H1 (cell line): ENCODE measurements around the gene CCT4.

ENCODE experiments used
- ATF3 ChIP-seq: IDR thresholded peaks from 2 replicates; pipeline ENCODE4 v1.6.1; 2011; ENCODE audit warnings: low read depth, mild to moderate bottlenecking, low read length; ENCODE audit not compliant: insufficient read depth
- E2F6 ChIP-seq: IDR thresholded peaks from 2 replicates; pipeline ENCODE4 v1.6.1; 2012; ENCODE audit warnings: inconsistent platforms
- JUN ChIP-seq: IDR thresholded peaks from 2 replicates; pipeline ENCODE4 v1.6.1; 2011; ENCODE audit warnings: low read depth, mild to moderate bottlenecking, improper control_type of control experiment, low read length
- KDM5A ChIP-seq: fragments of 200-600 bp; IDR thresholded peaks from 2 replicates; pipeline ENCODE4 v1.7.1; 2012; ENCODE audit warnings: mild to moderate bottlenecking, low read length, inconsistent platforms, mixed read lengths
- POLR2A ChIP-seq, 2 experiments: IDR thresholded peaks; 1 replicate in 1 of 2; 2 replicates in 1 of 2; pipeline ENCODE4 v1.6.1; 2011; ENCODE audit warnings: low read depth in 2 of 2, low read length in 2 of 2, mild to moderate bottlenecking in 2 of 2; ENCODE audit errors: control extremely low read depth in 1 of 2
- POLR2AphosphoS5 ChIP-seq: IDR thresholded peaks from 2 replicates; pipeline ENCODE4 v1.6.1; 2011; ENCODE audit warnings: low read depth, low read length
- RFX5 ChIP-seq: IDR thresholded peaks from 2 replicates; pipeline ENCODE4 v1.6.1; 2011; ENCODE audit warnings: low read depth, low read length, improper control_type of control experiment, borderline replicate concordance
- SAP30 ChIP-seq: fragments of 300-600 bp; sonication (generic); IDR thresholded peaks from 2 replicates; pipeline ENCODE4 v1.7.1; 2012; ENCODE audit warnings: low read length, moderate library complexity, mild to moderate bottlenecking, inconsistent platforms; ENCODE audit not compliant: insufficient read depth, insufficient replicate concordance
- SP1 ChIP-seq: IDR thresholded peaks from 2 replicates; pipeline ENCODE4 v1.6.1; 2011; ENCODE audit warnings: low read depth, low read length
- SRF ChIP-seq: IDR thresholded peaks from 2 replicates; pipeline ENCODE4 v1.6.1; 2011; ENCODE audit warnings: mild to moderate bottlenecking, low read depth, low read length, moderate library complexity
- SUZ12 ChIP-seq: fragments of 200-600 bp; sonication (generic); IDR thresholded peaks from 2 replicates; pipeline ENCODE4 v1.6.1; 2012; ENCODE audit warnings: mild to moderate bottlenecking, inconsistent platforms, low read length, moderate library complexity, mixed read lengths
- TAF7 ChIP-seq: optimal IDR thresholded peaks from 2 replicates; pipeline ENCODE3; 2011; ENCODE audit warnings: low read depth, mild to moderate bottlenecking, inconsistent platforms, low read length, moderate library complexity, borderline replicate concordance
- TF ChIP-seq, protein P1 (sequence below), 3 experiments: IDR thresholded peaks; 1 replicate in 2 of 3; 2 replicates in 1 of 3; pipeline versions ENCODE4 v1.5.1 to v1.6.1; 2011; ENCODE audit warnings: low read length in 3 of 3, mild to moderate bottlenecking in 3 of 3, inconsistent platforms in 2 of 3, low read depth in 1 of 3, moderate library complexity in 1 of 3; ENCODE audit not compliant: insufficient read depth in 1 of 3; ENCODE audit errors: control extremely low read depth in 1 of 3

- TF ChIP-seq SRF = no peak
- TF ChIP-seq ATF3 = no peak
- TF ChIP-seq POLR2A (IDR thresholded peaks at IDR 0.05; ENCODE audit: control extremely low read depth in 1 of 2, low read depth in 2 of 2, low read length in 2 of 2) = no peak
- TF ChIP-seq KDM5A = no peak
- no peak for TF ChIP-seq E2F6
- no peak for TF ChIP-seq SAP30
- no peak for TF ChIP-seq RFX5
- TF ChIP-seq, protein P1, sequence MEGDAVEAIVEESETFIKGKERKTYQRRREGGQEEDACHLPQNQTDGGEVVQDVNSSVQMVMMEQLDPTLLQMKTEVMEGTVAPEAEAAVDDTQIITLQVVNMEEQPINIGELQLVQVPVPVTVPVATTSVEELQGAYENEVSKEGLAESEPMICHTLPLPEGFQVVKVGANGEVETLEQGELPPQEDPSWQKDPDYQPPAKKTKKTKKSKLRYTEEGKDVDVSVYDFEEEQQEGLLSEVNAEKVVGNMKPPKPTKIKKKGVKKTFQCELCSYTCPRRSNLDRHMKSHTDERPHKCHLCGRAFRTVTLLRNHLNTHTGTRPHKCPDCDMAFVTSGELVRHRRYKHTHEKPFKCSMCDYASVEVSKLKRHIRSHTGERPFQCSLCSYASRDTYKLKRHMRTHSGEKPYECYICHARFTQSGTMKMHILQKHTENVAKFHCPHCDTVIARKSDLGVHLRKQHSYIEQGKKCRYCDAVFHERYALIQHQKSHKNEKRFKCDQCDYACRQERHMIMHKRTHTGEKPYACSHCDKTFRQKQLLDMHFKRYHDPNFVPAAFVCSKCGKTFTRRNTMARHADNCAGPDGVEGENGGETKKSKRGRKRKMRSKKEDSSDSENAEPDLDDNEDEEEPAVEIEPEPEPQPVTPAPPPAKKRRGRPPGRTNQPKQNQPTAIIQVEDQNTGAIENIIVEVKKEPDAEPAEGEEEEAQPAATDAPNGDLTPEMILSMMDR (IDR thresholded peaks at IDR 0.05; ENCODE audit: control extremely low read depth in 1 of 3, insufficient read depth in 1 of 3, low read depth in 1 of 3, low read length in 3 of 3) = no peak
- no peak for TF ChIP-seq TAF7
- TF ChIP-seq SUZ12 = no peak
- no peak for TF ChIP-seq JUN
- no peak for TF ChIP-seq SP1
- no peak for TF ChIP-seq POLR2AphosphoS5
Measured at GRCh38 chr2:61876400-61876799, 12.1 kb downstream of the CCT4 start.
